PC-9 (cell line): ENCODE results near the gene CD151.

Experiments
- EZH2 ChIP-seq: fragments of 200-600 bp; sonication (generic); IDR thresholded peaks from 2 replicates; pipeline ENCODE4 v1.8.0; 2017; ENCODE audit warnings: antibody characterized with exemption, low read depth
- TF ChIP-seq, protein P1 (sequence below): fragments of 200-600 bp; sonication (generic); conservative IDR thresholded peaks from 2 replicates; pipeline ENCODE4 v1.6.1; 2017; ENCODE audit warnings: mixed run types, antibody characterized with exemption, mild to moderate bottlenecking, moderate library complexity

GRCh38 chr11:824942-825341 is 7.8 kb upstream of the CD151 start:
- TF ChIP-seq, protein P1, sequence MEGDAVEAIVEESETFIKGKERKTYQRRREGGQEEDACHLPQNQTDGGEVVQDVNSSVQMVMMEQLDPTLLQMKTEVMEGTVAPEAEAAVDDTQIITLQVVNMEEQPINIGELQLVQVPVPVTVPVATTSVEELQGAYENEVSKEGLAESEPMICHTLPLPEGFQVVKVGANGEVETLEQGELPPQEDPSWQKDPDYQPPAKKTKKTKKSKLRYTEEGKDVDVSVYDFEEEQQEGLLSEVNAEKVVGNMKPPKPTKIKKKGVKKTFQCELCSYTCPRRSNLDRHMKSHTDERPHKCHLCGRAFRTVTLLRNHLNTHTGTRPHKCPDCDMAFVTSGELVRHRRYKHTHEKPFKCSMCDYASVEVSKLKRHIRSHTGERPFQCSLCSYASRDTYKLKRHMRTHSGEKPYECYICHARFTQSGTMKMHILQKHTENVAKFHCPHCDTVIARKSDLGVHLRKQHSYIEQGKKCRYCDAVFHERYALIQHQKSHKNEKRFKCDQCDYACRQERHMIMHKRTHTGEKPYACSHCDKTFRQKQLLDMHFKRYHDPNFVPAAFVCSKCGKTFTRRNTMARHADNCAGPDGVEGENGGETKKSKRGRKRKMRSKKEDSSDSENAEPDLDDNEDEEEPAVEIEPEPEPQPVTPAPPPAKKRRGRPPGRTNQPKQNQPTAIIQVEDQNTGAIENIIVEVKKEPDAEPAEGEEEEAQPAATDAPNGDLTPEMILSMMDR, result no peak
- TF ChIP-seq EZH2, result no peak
